Measurements from ENCODE around the gene LRRC45.
"Not testable (repeated sequence)": the region's sequence is repeated elsewhere in the genome, so short reads cannot be mapped to it uniquely, and the experiment has no call there.

Gene LRRC45

GRCh38 chr17:82022981-82023446, at the start of gene LRRC45:
Gene LRRC45, plus strand, starts transcription at chr17:82023305. Its CDS starts 339 bp downstream, at chr17:82023644.
- peak; percentile 99 for DNase-seq

GRCh38 chr17:81973432-81973831, 49.7 kb upstream of the LRRC45 start:
- DNase-seq, result no peak

DNA sequence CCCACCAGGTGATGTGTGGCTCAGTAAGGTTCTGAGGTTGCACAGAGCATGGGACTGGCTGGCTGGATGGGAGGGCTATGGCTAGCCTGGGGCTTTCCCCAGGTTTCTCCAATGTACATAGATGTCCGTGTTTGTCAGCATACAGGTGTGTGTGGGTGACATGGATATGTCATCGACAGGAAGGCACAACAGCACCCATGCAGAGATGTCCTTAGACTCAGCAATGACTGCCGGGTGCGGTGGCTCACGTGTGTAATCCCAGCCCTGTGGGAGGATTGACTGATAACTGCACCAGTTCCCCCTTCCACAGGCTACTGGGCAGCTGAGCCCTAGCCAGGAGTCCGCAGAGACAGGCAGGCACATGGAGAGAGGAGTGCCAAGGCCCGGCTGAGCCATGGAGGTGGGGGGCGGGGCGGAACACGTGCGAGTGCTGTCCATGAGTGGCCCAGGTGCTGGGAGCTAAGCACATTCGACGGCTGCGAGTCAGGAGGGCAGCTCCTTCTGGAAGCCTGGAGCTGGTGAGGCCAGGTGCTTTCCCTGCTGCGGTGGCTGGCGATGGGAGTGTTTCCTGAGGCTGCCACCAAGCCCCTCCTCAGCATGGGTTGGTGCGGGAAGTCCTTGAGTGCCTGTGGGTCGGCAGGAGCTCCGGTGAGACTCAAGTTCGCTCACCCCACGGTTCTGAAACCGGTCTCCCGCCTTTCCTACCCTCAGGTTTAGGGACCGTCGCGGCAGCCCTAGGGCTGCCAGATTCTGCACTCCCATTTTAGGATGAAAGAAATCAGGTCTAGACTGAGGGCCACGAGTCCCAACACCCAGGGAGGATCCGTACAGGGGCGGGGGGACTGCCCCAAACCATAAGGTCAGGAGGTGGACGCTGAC, 46.5 kb upstream of the LRRC45 start:
- DNase-seq, result peak; percentile 89

GRCh38 chr17:81977211-81977808, 45.8 kb upstream of the LRRC45 start, which contains the start of gene ASPSCR1:
Gene ASPSCR1, plus strand, starts transcription at chr17:81977629. Its CDS starts 18 bp downstream, at chr17:81977647.
- DNase-seq, result peak; percentile 82

- no peak for DNase-seq
Measured at GRCh38 chr17:81978524-81979298, 44.4 kb upstream of the LRRC45 start.

DNA sequence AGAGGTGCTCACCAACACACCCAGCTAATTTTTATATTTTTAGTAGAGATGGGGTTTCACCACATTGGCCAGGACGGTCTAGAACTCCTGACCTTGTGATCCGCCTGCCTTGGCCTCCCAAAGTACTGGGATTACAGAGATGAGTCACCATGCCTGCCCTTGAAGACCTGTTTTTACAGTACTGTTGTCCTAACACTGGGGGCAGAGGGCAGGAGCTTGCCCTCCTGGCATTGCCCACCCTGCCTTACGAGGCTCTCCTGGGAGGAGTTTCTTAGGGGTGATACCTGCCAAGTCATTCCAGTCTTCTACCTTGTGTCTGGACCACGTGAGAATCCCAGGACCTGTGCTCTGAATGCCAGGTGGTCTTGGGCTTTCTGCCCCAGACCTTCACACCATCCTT, 43.0 kb upstream of the LRRC45 start:
- DNase-seq, result no peak

DNA sequence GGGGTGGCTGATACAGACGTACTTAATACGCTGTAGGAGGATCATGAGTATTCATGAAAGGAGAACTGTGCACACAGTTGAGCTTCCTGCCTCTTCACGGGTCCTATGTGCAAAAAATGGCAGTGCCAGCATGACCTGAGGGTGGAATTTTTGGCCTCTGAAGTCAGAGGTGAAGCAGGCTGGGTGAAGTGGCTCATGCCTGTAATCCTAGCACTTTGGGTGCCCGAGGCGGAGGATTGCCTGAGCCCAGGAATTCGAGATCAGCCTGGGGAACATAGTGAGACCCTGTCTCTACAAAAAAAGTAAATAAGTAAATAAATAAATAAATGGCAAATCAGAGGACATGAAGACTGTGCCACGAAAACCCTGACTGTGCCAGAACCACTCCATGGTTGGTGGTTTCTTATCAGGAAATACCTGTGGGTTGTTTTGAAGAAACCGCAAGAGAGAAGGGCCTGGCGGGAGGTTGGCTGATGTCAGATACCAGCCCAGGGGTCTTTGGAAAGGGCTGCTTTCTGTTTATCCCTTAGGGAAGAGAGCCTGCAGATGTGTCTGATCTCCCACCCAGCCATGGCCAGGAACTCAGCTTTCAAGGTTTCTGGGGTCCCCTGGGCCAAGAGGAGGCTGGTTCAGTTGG, 42.3 kb upstream of the LRRC45 start:
- DNase-seq, result no peak

GRCh38 chr17:81981511-81981910, 41.6 kb upstream of the LRRC45 start:
- not testable (repeated sequence) for DNase-seq

DNA sequence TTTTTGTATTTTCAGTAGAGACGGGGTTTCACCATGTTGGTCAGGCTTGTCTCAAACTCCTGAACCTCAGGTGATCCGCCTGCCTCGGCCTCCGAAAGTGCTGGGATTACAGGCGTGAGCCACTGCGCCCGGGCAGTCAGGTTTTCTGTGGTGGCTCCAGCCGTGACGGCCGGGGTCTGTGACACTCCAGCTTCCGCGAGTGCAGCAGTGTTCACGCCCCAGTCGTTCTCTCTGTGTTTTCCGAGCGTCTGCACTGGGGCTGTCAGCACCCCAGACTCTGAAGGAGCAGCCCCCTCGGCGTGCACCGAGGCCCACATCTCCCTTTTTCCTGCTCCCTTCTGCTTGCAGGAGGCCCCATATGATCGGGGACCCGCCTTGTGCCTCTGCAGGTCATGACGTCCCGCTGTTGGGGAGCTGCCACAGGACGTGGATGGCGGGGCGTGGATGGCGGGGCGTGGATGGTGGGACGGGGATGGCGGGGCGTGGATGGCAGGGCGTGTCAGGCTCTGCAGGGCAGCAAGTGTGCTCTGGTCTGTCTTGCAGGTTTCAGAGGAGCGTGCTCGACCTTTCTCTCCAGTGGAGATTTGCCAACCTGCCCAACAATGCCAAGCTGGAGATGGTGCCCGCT, 40.0 kb upstream of the LRRC45 start:
- DNase-seq, result no peak

DNA sequence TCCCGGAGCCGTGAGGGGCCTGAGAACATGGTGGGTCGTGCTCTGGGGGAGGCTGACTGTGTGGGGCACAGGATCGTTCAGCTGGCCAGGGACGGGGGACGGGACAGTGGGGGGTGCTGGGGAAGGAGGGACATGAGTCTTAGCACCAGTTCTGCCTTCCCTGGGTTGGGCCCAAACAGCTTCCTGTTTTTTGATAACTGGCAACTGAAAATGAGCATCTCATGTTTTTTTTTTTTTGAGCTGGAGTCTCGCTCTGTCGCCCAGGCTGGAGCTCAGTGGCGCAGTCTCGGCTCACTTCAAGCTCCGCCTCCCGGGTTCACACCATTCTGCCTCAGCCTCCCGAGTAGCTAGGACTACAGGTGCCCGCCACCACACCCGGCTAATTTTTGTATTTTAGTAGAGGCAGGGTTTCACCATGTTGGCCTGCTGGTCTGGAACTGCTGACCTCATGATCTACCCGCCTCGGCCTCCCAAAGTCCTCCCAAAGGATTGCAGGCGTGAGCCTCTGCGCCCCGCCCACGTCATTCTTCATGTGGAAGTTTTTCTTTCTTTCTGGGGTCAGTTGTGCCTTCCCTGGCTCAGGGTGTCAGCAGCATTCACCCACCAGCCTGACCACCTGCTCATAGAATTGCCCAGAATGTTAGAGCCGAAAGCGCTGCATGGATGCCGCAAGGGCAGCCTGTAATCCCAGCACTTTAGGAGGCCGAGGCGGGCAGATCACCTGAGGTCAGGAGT, 39.3 kb upstream of the LRRC45 start:
- no peak for DNase-seq

DNA sequence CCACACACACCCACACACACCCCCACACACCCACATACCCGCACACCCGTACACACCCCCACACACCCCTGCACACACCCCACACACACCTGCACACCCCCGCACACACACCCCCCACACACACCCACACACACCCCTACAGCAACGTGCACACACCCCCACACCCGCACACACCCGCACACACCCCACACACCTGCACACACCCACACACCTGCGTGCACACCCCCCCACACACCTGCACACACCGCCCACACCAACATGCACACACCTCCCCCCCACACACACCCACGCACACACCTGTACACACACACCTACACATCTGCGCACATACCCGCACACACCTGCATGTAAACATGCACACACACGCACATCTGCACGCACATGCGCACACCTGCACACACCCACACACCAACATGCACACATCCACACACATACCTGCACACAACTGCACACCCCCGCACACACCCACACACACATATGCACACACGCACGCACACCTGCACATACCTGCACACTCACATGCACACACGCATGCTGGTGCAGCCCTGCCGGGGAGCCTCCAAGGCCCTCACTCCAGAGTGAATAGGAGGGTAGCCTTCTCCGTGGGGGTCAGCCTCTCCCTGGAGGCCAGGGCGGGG, 38.2 kb upstream of the LRRC45 start:
- DNase-seq, result no peak

DNA sequence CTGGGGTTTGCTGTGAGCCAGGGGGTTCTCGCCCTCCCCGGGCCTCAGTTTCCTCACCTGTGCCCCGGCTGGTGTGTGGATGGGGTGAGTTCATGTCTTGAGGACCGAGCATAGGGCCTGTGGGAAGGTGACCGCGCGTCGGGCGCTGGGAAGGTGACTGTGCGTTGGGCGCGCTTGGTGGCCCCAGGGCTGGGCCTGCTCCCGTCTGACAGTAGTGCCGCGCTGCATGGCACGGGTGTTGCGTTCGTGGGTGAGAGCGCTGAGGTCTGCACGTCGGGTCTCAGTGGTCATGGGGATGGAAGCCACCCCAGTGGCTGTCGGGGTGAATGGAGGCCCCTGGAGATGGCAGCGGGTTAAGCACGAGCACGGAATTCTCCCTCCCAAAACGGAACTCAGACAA, 36.5 kb upstream of the LRRC45 start:
- DNase-seq, result no peak

DNA sequence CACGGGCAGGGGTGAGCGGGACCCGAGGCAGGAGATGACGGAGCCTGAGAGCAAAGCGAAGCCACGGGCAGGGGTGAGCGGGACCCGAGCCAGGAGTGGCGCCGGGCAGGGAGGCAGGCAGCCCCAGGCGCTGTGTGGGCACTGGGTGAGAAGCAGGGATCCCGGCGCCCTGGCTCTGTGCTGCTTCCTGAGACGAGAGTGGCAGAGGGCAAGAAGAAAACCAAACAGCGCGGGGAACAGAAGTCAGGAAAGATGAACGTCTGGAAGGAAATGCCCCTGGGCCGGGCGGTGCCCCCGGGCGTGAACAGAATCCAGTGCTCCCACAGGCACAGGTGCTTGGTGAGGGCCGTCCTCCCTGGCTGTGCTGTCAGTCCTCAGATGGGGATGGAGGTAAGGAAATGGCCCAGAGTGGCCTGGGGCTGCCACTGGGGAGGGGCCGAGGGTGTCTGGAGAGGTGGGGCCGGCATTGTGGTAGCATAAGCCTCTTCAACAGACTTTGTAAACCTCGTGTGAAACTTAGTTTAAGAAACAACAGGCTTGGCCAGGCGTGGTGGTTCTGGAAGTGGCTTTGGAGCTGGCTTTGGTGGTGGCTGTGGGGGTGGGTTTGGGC, 35.8 kb upstream of the LRRC45 start:
- no peak for DNase-seq

GRCh38 chr17:81990836-81991683, 32.0 kb upstream of the LRRC45 start:
- no peak for DNase-seq

- DNase-seq, result peak; percentile 91
Measured at GRCh38 chr17:81991684-81992305, 31.3 kb upstream of the LRRC45 start.

GRCh38 chr17:81992306-81993102, 30.6 kb upstream of the LRRC45 start:
- peak; percentile 7 for DNase-seq

GRCh38 chr17:81993729-81994592, 29.1 kb upstream of the LRRC45 start:
- DNase-seq, result no peak

All from NCI-H510A (cell line).